ENCODE measurements around the gene CDC20.
A peak's percentile ranks its signal among the peaks of the same experiment; 100 is the strongest.

The CDC20 gene

GRCh38 chr1:43327549-43328292, 31.1 kb upstream of the CDC20 start:
- no peaks in the 10 kb centered on the region for H3K79me2 ChIP-seq (ENCODE audit: insufficient read depth, low read length)

GRCh38 chr1:43329995-43330751, 28.6 kb upstream of the CDC20 start:
- Histone ChIP-seq H3K4me1 (ENCODE audit: insufficient read depth, low read length, poor library complexity, severe bottlenecking) (peaks cover 12% of the 10 kb centered on the region), H3K4me3 (ENCODE audit: low read length, poor library complexity, severe bottlenecking) (no peak overlapping the region), H3K9ac (ENCODE audit: low read depth, low read length, poor library complexity, severe bottlenecking) (no peak overlapping the region), H3K9me3 (ENCODE audit: insufficient read depth, low read depth, low read length) (peaks cover 4% of the 10 kb centered on the region; the same call in 1 of the 2 replicates), H3K4me2 (ENCODE audit: low read depth, low read length, poor library complexity, severe bottlenecking) (peak overlapping the region; percentile 60), H3K27me3 (ENCODE audit: insufficient read depth, low read length, poor library complexity, severe bottlenecking) (no peaks in the 10 kb centered on the region), H3K36me3 (ENCODE audit: insufficient read depth, low read length) (no peaks in the 10 kb centered on the region), H3F3A (ENCODE audit: low read depth) (no peaks in the 10 kb centered on the region), H3K79me2 (ENCODE audit: insufficient read depth, low read length) (no peaks in the 10 kb centered on the region), H3K9me2 (replicated peaks; ENCODE audit: low read depth, low read length) (no peaks in the 10 kb centered on the region), H4K20me1 (ENCODE audit: insufficient read depth, low read length, poor library complexity, severe bottlenecking) (no peaks in the 10 kb centered on the region), H2AFZ (ENCODE audit: low read length) (peak overlapping the region; percentile 75)
- TF ChIP-seq EZH2phosphoT487 (IDR thresholded peaks at IDR 0.05; ENCODE audit: borderline replicate concordance): no peak
- TF ChIP-seq CTCF (conservative IDR thresholded peaks at IDR 0.05; ENCODE audit: low read length): no peak

More at GRCh38 chr1:43327549-43328292, 31.1 kb upstream of the CDC20 start:
- Histone ChIP-seq H3K4me2 (ENCODE audit: low read depth, low read length, poor library complexity, severe bottlenecking) (no peak overlapping the region), H3K36me3 (ENCODE audit: insufficient read depth, low read length) (no peaks in the 10 kb centered on the region), H3K4me3 (ENCODE audit: low read length, poor library complexity, severe bottlenecking) (no peak overlapping the region), H3K9me3 (ENCODE audit: insufficient read depth, low read depth, low read length) (peaks cover 4% of the 10 kb centered on the region; the same call in 1 of the 2 replicates), H3K4me1 (ENCODE audit: insufficient read depth, low read length, poor library complexity, severe bottlenecking) (peaks cover 14% of the 10 kb centered on the region), H3K27me3 (ENCODE audit: insufficient read depth, low read length, poor library complexity, severe bottlenecking) (no peaks in the 10 kb centered on the region), H4K20me1 (ENCODE audit: insufficient read depth, low read length, poor library complexity, severe bottlenecking) (no peaks in the 10 kb centered on the region), H2AFZ (ENCODE audit: low read length) (no peak overlapping the region), H3K9ac (ENCODE audit: low read depth, low read length, poor library complexity, severe bottlenecking) (no peak overlapping the region), H3K9me2 (replicated peaks; ENCODE audit: low read depth, low read length) (no peaks in the 10 kb centered on the region), H3F3A (ENCODE audit: low read depth) (no peaks in the 10 kb centered on the region)
- no peak for TF ChIP-seq CTCF (conservative IDR thresholded peaks at IDR 0.05; ENCODE audit: low read length)
- no peak for TF ChIP-seq EZH2phosphoT487 (IDR thresholded peaks at IDR 0.05; ENCODE audit: borderline replicate concordance)

- Histone ChIP-seq H3K4me3 (ENCODE audit: low read length, poor library complexity, severe bottlenecking) (no peak overlapping the region), H3K79me2 (ENCODE audit: insufficient read depth, low read length) (no peaks in the 10 kb centered on the region), H2AFZ (ENCODE audit: low read length) (no peak overlapping the region), H3K36me3 (ENCODE audit: insufficient read depth, low read length) (no peaks in the 10 kb centered on the region), H4K20me1 (ENCODE audit: insufficient read depth, low read length, poor library complexity, severe bottlenecking) (no peaks in the 10 kb centered on the region), H3K27me3 (ENCODE audit: insufficient read depth, low read length, poor library complexity, severe bottlenecking) (no peaks in the 10 kb centered on the region), H3K4me1 (ENCODE audit: insufficient read depth, low read length, poor library complexity, severe bottlenecking) (peaks cover 12% of the 10 kb centered on the region), H3K9ac (ENCODE audit: low read depth, low read length, poor library complexity, severe bottlenecking) (no peak overlapping the region), H3F3A (ENCODE audit: low read depth) (no peaks in the 10 kb centered on the region), H3K9me2 (replicated peaks; ENCODE audit: low read depth, low read length) (no peaks in the 10 kb centered on the region), H3K9me3 (ENCODE audit: insufficient read depth, low read depth, low read length) (peaks cover 4% of the 10 kb centered on the region; the same call in 1 of the 2 replicates), H3K4me2 (ENCODE audit: low read depth, low read length, poor library complexity, severe bottlenecking) (no peak overlapping the region)
- TF ChIP-seq EZH2phosphoT487 (IDR thresholded peaks at IDR 0.05; ENCODE audit: borderline replicate concordance) (no peak), CTCF (conservative IDR thresholded peaks at IDR 0.05; ENCODE audit: low read length) (no peak)
Observed at GRCh38 chr1:43331688-43332087, 27.1 kb upstream of the CDC20 start.
